ENCODE measurements around the gene PRAMEF12. TPM values are rescaled to one million over a fixed set of nuclear protein-coding genes. Genes with fewer than 3 reads are reported as not detected.

Gene PRAMEF12
- total RNA-seq, 1 experiment from 2014 or later: not detected

GRCh38 chr1:12774801-12775345, 1.3 kb downstream of the PRAMEF12 start:
- no peak for ATAC-seq
- H3K36me3 Mint-ChIP-seq: no peaks in the 10 kb centered on the region
- H3K4me1 Mint-ChIP-seq: no peaks in the 10 kb centered on the region
- peaks cover 7% of the 10 kb centered on the region; the same call in 1 of the 2 replicates for H3K9me3 Mint-ChIP-seq
- POLR2A ChIA-PET: no interaction called here
- H3K27me3 Mint-ChIP-seq (ENCODE audit: low read depth): peaks cover 17% of the 10 kb centered on the region
- TF ChIP-seq MYBL2 (CRISPR knock-in tag; IDR thresholded peaks at IDR 0.05) (no peak), JAZF1 (CRISPR knock-in tag; IDR thresholded peaks at IDR 0.05) (no peak), ZMAT4 (CRISPR knock-in tag; IDR thresholded peaks at IDR 0.05) (no peak), CREM (CRISPR knock-in tag; IDR thresholded peaks at IDR 0.05) (no peak), EMX1 (CRISPR knock-in tag; IDR thresholded peaks at IDR 0.05) (no peak), ZNF263 (CRISPR knock-in tag; IDR thresholded peaks at IDR 0.05; ENCODE audit: low read depth) (no peak), ESRRA (CRISPR knock-in tag; IDR thresholded peaks at IDR 0.05; ENCODE audit: borderline replicate concordance) (no peak), IRF1 (CRISPR knock-in tag; IDR thresholded peaks at IDR 0.05) (no peak), ZNF532 (CRISPR knock-in tag; IDR thresholded peaks at IDR 0.05; ENCODE audit: borderline replicate concordance) (no peak), ERG (CRISPR knock-in tag; IDR thresholded peaks at IDR 0.05) (no peak), USF2 (CRISPR knock-in tag; IDR thresholded peaks at IDR 0.05) (no peak), ZNF232 (CRISPR knock-in tag; IDR thresholded peaks at IDR 0.05) (no peak), ATF6 (CRISPR knock-in tag; IDR thresholded peaks at IDR 0.05) (no peak), IRF2 (CRISPR knock-in tag; IDR thresholded peaks at IDR 0.05; ENCODE audit: borderline replicate concordance, low read depth) (no peak), E2F1 (CRISPR knock-in tag; IDR thresholded peaks at IDR 0.05) (no peak), SOX15 (CRISPR knock-in tag; IDR thresholded peaks at IDR 0.05) (no peak), GABPB1 (CRISPR knock-in tag; IDR thresholded peaks at IDR 0.05) (no peak)
- TF ChIP-seq, protein P1, sequence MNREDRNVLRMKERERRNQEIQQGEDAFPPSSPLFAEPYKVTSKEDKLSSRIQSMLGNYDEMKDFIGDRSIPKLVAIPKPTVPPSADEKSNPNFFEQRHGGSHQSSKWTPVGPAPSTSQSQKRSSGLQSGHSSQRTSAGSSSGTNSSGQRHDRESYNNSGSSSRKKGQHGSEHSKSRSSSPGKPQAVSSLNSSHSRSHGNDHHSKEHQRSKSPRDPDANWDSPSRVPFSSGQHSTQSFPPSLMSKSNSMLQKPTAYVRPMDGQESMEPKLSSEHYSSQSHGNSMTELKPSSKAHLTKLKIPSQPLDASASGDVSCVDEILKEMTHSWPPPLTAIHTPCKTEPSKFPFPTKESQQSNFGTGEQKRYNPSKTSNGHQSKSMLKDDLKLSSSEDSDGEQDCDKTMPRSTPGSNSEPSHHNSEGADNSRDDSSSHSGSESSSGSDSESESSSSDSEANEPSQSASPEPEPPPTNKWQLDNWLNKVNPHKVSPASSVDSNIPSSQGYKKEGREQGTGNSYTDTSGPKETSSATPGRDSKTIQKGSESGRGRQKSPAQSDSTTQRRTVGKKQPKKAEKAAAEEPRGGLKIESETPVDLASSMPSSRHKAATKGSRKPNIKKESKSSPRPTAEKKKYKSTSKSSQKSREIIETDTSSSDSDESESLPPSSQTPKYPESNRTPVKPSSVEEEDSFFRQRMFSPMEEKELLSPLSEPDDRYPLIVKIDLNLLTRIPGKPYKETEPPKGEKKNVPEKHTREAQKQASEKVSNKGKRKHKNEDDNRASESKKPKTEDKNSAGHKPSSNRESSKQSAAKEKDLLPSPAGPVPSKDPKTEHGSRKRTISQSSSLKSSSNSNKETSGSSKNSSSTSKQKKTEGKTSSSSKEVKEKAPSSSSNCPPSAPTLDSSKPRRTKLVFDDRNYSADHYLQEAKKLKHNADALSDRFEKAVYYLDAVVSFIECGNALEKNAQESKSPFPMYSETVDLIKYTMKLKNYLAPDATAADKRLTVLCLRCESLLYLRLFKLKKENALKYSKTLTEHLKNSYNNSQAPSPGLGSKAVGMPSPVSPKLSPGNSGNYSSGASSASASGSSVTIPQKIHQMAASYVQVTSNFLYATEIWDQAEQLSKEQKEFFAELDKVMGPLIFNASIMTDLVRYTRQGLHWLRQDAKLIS (CRISPR knock-in tag; IDR thresholded peaks at IDR 0.05; ENCODE audit: borderline replicate concordance): no peak
- TF ChIP-seq, protein P2, sequence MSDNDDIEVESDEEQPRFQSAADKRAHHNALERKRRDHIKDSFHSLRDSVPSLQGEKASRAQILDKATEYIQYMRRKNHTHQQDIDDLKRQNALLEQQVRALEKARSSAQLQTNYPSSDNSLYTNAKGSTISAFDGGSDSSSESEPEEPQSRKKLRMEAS (CRISPR knock-in tag; IDR thresholded peaks at IDR 0.05): no peak
- CTCF ChIA-PET: interaction anchor here (1.8 kb wide), 2 partner anchors 116 to 500 kb away, joined by 5 to 6 read pairs; no protein-coding TSS in a partner anchor
- no peak for DNase-seq (ENCODE audit: low spot score)
- no peak overlapping the region for H3K4me3 Mint-ChIP-seq
- no peak overlapping the region for H3K27ac Mint-ChIP-seq

Data from WTC11 (cell line).